Tibial nerve (tissue), 4 donors: ENCODE results near the gene MORC2. TPM values are rescaled to one million over a fixed set of nuclear protein-coding genes. Genes with fewer than 3 reads are reported as not detected.

Source experiments
- DNase-seq, 2 donors: peaks; one replicate each; pipeline ENCODE4 v3.0.0-alpha.2; 2019; ENCODE audit warnings: low spot score in 2 of 2
- H3K27ac ChIP-seq, 4 donors: fragments of 200-600 bp; sonication (generic) in 3 of 4; one replicate each; pipeline ENCODE4 v1.5.1; 2017 to 2019; ENCODE audit warnings: mild to moderate bottlenecking in 1 of 4
- H3K27me3 ChIP-seq, 2 donors: fragments of 200-600 bp; sonication (generic) in 1 of 2; one replicate each; pipeline versions ENCODE4 v1.5.1 to v1.6.0; 2017 to 2019
- H3K36me3 ChIP-seq, 3 donors: fragments of 200-600 bp; sonication (generic); one replicate each; pipeline ENCODE4 v1.5.1; 2018 to 2019
- H3K4me1 ChIP-seq, 4 donors: fragments of 200-600 bp; sonication (generic) in 3 of 4; one replicate each; pipeline ENCODE4 v1.5.1; 2017 to 2019
- H3K4me3 ChIP-seq, 4 donors: fragments of 200-600 bp; sonication (generic) in 3 of 4; one replicate each; pipeline ENCODE4 v1.5.1; 2017 to 2019; ENCODE audit warnings: mild to moderate bottlenecking in 1 of 4, moderate library complexity in 1 of 4
- H3K9me3 ChIP-seq, 4 donors: fragments of 200-600 bp; sonication (generic) in 3 of 4; one replicate each; pipeline ENCODE4 v1.5.1; 2017 to 2019
- EP300 ChIP-seq, 2 donors: sonication (generic); formaldehyde crosslinking; IDR thresholded peaks; one replicate each; pipeline ENCODE4 v1.6.1; 2017; ENCODE audit warnings: antibody characterized with exemption in 2 of 2, mild to moderate bottlenecking in 1 of 2
- POLR2A ChIP-seq, 2 donors: fragments of 450-650 bp; IDR thresholded peaks; one replicate each; pipeline ENCODE4 v1.6.1; 2017; ENCODE audit warnings: antibody characterized with exemption in 2 of 2, mild to moderate bottlenecking in 2 of 2, moderate library complexity in 2 of 2
- WGBS, 2 donors: methylation state at CpG; one replicate each; pipeline ENCODE4 v1.1.5; 2018; 5-methylcytosine and 5-hydroxymethylcytosine counted together
- total RNA-seq, 4 donors: library from RNA; depleted of rRNA; stranded (reverse); fragments of >200 nt; gene quantifications; one replicate each; pipeline ENCODE4 v1.1.0, GENCODE V29; 2016
- TF ChIP-seq, protein P1 (sequence below), 5 experiments: fragments of 200-600 bp in 3 of 5; fragments of 450-650 bp in 2 of 5; sonication (generic) in 3 of 5; IDR thresholded peaks; one replicate each; pipeline ENCODE4 v1.5.1; 2016 to 2019; ENCODE audit warnings: antibody characterized with exemption in 5 of 5, mild to moderate bottlenecking in 3 of 5, moderate library complexity in 2 of 5

Gene MORC2
- total RNA-seq, 4 donors from 2014 or later: 18.0 to 22.0 (median 21.0) TPM

DNA sequence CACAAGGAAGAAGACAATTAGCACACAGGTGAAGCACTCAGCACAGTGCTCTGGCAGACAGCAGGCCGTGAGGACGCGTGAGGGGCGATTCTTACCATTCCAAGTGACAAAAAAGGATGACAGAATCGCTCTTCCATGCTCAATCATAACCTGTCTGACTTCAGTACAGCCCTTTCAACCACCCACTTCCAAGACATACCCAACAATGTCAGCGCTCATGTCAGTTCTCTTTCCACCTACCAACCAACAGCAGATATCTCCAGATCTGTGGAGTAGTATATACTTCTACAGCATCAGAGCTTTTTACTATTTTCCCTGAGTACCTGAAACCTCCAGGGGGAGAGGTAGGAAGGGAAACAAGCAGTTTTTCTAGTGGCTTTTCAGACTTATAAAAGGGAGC lies 40.2 kb downstream of the MORC2 start:
- TF ChIP-seq, protein P1, sequence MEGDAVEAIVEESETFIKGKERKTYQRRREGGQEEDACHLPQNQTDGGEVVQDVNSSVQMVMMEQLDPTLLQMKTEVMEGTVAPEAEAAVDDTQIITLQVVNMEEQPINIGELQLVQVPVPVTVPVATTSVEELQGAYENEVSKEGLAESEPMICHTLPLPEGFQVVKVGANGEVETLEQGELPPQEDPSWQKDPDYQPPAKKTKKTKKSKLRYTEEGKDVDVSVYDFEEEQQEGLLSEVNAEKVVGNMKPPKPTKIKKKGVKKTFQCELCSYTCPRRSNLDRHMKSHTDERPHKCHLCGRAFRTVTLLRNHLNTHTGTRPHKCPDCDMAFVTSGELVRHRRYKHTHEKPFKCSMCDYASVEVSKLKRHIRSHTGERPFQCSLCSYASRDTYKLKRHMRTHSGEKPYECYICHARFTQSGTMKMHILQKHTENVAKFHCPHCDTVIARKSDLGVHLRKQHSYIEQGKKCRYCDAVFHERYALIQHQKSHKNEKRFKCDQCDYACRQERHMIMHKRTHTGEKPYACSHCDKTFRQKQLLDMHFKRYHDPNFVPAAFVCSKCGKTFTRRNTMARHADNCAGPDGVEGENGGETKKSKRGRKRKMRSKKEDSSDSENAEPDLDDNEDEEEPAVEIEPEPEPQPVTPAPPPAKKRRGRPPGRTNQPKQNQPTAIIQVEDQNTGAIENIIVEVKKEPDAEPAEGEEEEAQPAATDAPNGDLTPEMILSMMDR (IDR thresholded peaks at IDR 0.05): no peak
- TF ChIP-seq EP300 (IDR thresholded peaks at IDR 0.05): no peak
- TF ChIP-seq POLR2A (IDR thresholded peaks at IDR 0.05): no peak
- no peak overlapping the region for H3K4me3 ChIP-seq
- H3K27me3 ChIP-seq: no peaks in the 10 kb centered on the region
- H3K36me3 ChIP-seq: peaks cover 9 to 95% (median 16%) of the 10 kb centered on the region in 3 donors
- no peak for DNase-seq
- H3K9me3 ChIP-seq: no peaks in the 10 kb centered on the region
- H3K4me1 ChIP-seq: no peaks in the 10 kb centered on the region
- no peak overlapping the region for H3K27ac ChIP-seq
- WGBS, 2 donors: 97 to 98% methylated on average over 6 of the region's 6 CpGs

DNA sequence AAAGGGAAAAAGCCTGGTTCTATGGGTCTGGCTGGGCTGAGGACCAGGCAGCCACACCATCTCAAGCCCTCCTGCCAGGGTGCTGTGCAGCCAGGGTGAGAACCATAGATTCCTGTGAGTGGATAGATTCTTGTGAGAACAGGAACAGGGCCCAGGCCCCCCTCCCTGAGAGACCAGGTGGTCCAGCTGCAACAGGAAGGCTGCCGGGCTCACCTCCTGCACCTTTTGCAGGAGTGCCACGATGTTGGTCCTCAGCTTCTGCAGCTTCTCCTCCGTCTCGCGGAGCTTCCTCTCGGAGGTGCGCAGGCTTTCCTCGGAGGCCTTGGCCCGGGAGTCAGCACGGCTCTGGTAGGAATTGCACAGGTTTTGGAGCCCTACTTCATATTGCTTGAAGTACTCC lies 40.8 kb downstream of the MORC2 start:
- WGBS, 2 donors: 94 to 95% methylated on average over 5 to 10 of the region's 10 CpGs

DNA sequence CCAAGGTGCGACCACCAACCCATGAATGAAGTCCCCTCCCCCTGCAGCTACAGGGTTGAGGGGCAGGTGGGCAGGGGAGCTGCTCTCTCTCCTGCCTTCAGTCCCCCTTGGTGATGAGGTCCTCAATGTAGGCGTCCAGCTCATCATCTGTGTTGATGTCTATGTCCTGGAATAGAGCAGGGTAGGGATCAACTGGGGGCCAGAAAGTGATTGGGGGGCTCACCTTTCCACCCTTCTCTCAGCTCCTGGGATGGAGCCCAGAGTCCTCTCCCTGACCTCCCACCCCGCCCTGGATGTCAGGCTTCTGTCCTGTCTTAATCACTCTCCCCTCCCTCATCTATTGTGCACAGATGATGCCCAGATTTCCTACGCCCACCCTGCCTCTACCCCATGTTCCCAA lies 41.9 kb downstream of the MORC2 start:
- TF ChIP-seq EP300 (IDR thresholded peaks at IDR 0.05): no peak
- TF ChIP-seq, protein P1 (IDR thresholded peaks at IDR 0.05): no peak
- no peak for TF ChIP-seq POLR2A (IDR thresholded peaks at IDR 0.05)
- Histone ChIP-seq H3K27me3 (no peaks in the 10 kb centered on the region), H3K4me3 (no peak overlapping the region), H3K9me3 (no peaks in the 10 kb centered on the region), H3K36me3 (peaks cover 0 to 78% (median 0%) of the 10 kb centered on the region in 3 donors), H3K27ac (no peak overlapping the region), H3K4me1 (peaks cover 0 to 1% (median under 1%) of the 10 kb centered on the region in 4 donors)
- WGBS, 2 donors: 83% methylated on average over 4 of the region's 4 CpGs
- DNase-seq: no peak

More for the DNA sequence above, 40.8 kb downstream of the MORC2 start:
- DNase-seq: no peak
- H3K9me3 ChIP-seq: no peaks in the 10 kb centered on the region
- no peaks in the 10 kb centered on the region for H3K4me1 ChIP-seq
- H3K36me3 ChIP-seq: peaks cover 5 to 89% (median 10%) of the 10 kb centered on the region in 3 donors
- H3K27ac ChIP-seq: no peak overlapping the region
- no peak overlapping the region for H3K4me3 ChIP-seq
- no peaks in the 10 kb centered on the region for H3K27me3 ChIP-seq
- TF ChIP-seq, protein P1 (IDR thresholded peaks at IDR 0.05): no peak
- TF ChIP-seq EP300 (IDR thresholded peaks at IDR 0.05): no peak
- no peak for TF ChIP-seq POLR2A (IDR thresholded peaks at IDR 0.05)

DNA sequence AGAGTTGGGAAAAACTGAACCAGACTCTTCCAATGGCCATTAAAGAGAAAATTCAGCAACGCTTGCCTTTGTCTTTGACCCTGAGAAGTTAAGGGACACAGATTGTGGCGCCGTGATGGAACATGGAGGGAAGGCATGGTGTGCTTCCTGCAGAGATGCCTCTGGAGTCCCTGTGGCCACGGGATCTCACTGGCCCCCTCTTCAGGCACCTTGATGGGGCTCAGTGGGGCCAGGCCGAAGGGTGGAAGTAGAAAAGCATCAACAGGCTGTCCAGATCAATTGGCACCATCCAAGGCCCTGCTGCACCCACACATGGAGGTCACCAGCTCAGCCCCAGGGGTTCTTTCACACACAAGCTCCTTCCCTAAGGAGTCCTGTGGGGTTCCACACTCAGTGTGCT lies 42.9 kb downstream of the MORC2 start:
- Histone ChIP-seq H3K9me3 (no peaks in the 10 kb centered on the region), H3K27ac (no peak overlapping the region), H3K4me3 (no peak overlapping the region), H3K36me3 (peaks cover 0 to 68% (median 0%) of the 10 kb centered on the region in 3 donors), H3K4me1 (peaks cover 0 to 11% (median 3%) of the 10 kb centered on the region in 4 donors), H3K27me3 (no peaks in the 10 kb centered on the region)
- TF ChIP-seq EP300 (IDR thresholded peaks at IDR 0.05) (no peak), POLR2A (IDR thresholded peaks at IDR 0.05) (no peak)
- TF ChIP-seq, protein P1 (IDR thresholded peaks at IDR 0.05): no peak
- DNase-seq: no peak
- WGBS, 2 donors: 86 to 88% methylated on average over 3 to 5 of the region's 5 CpGs

DNA sequence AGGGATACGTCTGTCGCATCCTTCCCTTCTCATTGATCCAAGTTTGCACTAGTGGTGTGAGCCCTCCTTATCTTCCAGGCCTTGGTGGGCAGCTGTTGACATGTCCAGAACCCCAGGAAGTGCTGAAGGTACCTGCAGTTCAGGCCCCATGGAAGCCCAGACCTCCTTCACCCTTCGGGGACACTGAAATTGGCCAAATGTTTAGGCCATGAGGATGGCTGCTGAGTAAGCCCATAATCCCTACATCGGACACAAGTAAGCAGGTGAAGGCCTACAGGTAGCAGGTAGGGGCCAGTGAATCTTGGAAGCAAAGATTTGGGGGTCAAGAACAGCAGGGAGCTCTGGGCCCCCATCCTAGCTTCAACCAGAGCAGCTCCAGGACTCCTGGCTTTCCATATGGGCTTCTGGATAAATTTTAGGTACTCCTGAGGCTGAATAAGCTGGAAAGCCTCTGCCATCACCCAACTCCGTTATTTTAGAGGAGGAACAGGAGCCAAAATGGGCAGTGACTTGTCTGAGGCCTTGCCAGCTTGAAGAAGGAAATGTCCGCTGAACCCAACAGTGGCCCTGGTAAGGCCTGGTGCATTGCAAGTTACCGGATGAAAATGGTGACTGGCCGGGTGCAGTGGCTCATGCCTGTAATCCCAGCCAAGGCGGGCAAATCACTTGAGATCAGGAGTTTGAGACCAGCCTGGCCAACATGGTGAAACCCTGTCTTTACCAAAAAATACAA lies 45.2 kb downstream of the MORC2 start:
- DNase-seq: no peak
- no peak for TF ChIP-seq POLR2A (IDR thresholded peaks at IDR 0.05)
- no peak for TF ChIP-seq EP300 (IDR thresholded peaks at IDR 0.05)
- TF ChIP-seq, protein P1 (IDR thresholded peaks at IDR 0.05): no peak
- WGBS, 2 donors: 92 to 96% methylated on average over 9 of the region's 9 CpGs

More for the DNA sequence above, 45.2 kb downstream of the MORC2 start:
- Histone ChIP-seq H3K27ac (no peak overlapping the region), H3K4me1 (peaks cover 0 to 13% (median 3%) of the 10 kb centered on the region in 4 donors), H3K36me3 (peaks cover 0 to 45% (median 0%) of the 10 kb centered on the region in 3 donors), H3K4me3 (no peak overlapping the region), H3K9me3 (no peaks in the 10 kb centered on the region), H3K27me3 (no peaks in the 10 kb centered on the region)
